HCT116 (cell line): Measurements from ENCODE around the gene PHC1.

Experiments used
- EZH2 ChIP-seq: fragments of 200-600 bp; sonication (generic); IDR thresholded peaks from 2 replicates; pipeline ENCODE4 v1.6.1; 2017; ENCODE audit warnings: antibody characterized with exemption, mixed run types
- RAD21 ChIP-seq: IDR thresholded peaks from 2 replicates; pipeline ENCODE4 v1.6.1; 2012; ENCODE audit warnings: low read depth, mild to moderate bottlenecking
- SP1 ChIP-seq: IDR thresholded peaks from 2 replicates; pipeline ENCODE4 v1.6.1; 2012; ENCODE audit warnings: low read depth
- YY1 ChIP-seq: IDR thresholded peaks from 2 replicates; pipeline ENCODE4 v1.6.1; 2011; ENCODE audit warnings: low read length, low read depth, moderate library complexity, mild to moderate bottlenecking; ENCODE audit not compliant: insufficient replicate concordance; ENCODE audit errors: extremely low read depth
- ZNF274 ChIP-seq: fragments of 200-500 bp; sonication (Bioruptor generic); IDR thresholded peaks from 2 replicates; pipeline ENCODE4 v1.6.1; 2014; ENCODE audit warnings: mild to moderate bottlenecking, low read depth, low read length, inconsistent platforms
- TF ChIP-seq, protein P1 (sequence below), 3 experiments: fragments of 200-600 bp in 1 of 3; sonication (generic) in 1 of 3; IDR thresholded peaks in 2 of 3; conservative IDR thresholded peaks in 1 of 3; 2 replicates each; pipeline ENCODE4 v1.5.1; 2012 to 2017; ENCODE audit warnings: low read depth in 2 of 3, low read length in 2 of 3, antibody characterized with exemption in 1 of 3, borderline replicate concordance in 1 of 3, control low read depth in 1 of 3, mild to moderate bottlenecking in 1 of 3, mixed read lengths in 1 of 3, mixed run types in 1 of 3, moderate library complexity in 1 of 3; ENCODE audit not compliant: insufficient read depth in 1 of 3

DNA sequence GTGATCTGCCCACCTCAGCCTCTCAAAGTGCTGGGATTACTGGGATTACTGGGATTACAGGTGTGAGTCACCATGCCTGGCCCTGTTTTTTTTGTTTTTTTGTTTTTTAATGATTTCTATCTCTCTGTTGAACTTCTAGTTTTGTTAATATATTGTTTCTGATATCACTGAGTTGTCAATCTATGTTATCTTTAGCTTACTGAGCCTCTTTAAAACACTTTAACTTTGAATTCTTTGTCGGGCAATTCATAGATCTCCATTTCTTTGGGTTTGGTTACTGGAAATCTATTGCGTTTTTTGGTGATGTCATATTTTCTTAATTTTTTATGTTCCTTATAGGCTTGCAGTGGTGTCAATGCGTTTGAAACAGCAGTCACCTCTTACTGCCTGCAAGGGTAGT is 65.8 kb downstream of the PHC1 start:
- TF ChIP-seq, protein P1, sequence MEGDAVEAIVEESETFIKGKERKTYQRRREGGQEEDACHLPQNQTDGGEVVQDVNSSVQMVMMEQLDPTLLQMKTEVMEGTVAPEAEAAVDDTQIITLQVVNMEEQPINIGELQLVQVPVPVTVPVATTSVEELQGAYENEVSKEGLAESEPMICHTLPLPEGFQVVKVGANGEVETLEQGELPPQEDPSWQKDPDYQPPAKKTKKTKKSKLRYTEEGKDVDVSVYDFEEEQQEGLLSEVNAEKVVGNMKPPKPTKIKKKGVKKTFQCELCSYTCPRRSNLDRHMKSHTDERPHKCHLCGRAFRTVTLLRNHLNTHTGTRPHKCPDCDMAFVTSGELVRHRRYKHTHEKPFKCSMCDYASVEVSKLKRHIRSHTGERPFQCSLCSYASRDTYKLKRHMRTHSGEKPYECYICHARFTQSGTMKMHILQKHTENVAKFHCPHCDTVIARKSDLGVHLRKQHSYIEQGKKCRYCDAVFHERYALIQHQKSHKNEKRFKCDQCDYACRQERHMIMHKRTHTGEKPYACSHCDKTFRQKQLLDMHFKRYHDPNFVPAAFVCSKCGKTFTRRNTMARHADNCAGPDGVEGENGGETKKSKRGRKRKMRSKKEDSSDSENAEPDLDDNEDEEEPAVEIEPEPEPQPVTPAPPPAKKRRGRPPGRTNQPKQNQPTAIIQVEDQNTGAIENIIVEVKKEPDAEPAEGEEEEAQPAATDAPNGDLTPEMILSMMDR (IDR thresholded peaks at IDR 0.05 in 2 of 3, conservative IDR thresholded peaks at IDR 0.05 in 1 of 3; ENCODE audit: borderline replicate concordance in 1 of 3, insufficient read depth in 1 of 3, low read depth in 2 of 3, low read length in 2 of 3): no peak
- TF ChIP-seq EZH2 (no peak), SP1 (no peak), RAD21 (no peak), ZNF274 (no peak), YY1 (no peak)
